Stimulated activated CD8-positive, alpha-beta memory T cell treated with anti-CD3 and anti-CD28 coated beads, Interleukin-2, amount 100 ng/mL, for 1 hour (primary cell): Measurements from ENCODE around the gene FECH.
"Not testable (repeated sequence)": the region's sequence is repeated elsewhere in the genome, so short reads cannot be mapped to it uniquely, and the experiment has no call there.

Experiments used
- DNase-seq, 2 donors: peaks; one replicate each; pipeline ENCODE4 v3.0.0-alpha.2; 2020; ENCODE audit warnings: low read depth in 2 of 2

Gene FECH

GRCh38 chr18:57533006-57533867, 53.3 kb downstream of the FECH start:
- DNase-seq, result no peak

GRCh38 chr18:57529151-57529550, 57.4 kb downstream of the FECH start:
- DNase-seq, result no peak

GRCh38 chr18:57527556-57528229, 58.8 kb downstream of the FECH start:
- no peak for DNase-seq

GRCh38 chr18:57523171-57523956, 63.1 kb downstream of the FECH start:
- no peak for DNase-seq

- not testable (repeated sequence) for DNase-seq
These were observed 64.2 kb downstream of the FECH start for GRCh38 chr18:57522348-57522747.

GRCh38 chr18:57519668-57520424, 66.7 kb downstream of the FECH start:
- DNase-seq, result no peak

GRCh38 chr18:57518533-57518932, 68.0 kb downstream of the FECH start:
- DNase-seq, result no peak

- DNase-seq, result no peak
These were observed 70.4 kb downstream of the FECH start for GRCh38 chr18:57516056-57516455.

GRCh38 chr18:57505231-57505630, 81.3 kb downstream of the FECH start:
- DNase-seq, result no peak

GRCh38 chr18:57502624-57503023, 83.9 kb downstream of the FECH start:
- DNase-seq, result no peak

GRCh38 chr18:57498682-57499256, 87.7 kb downstream of the FECH start:
- no peak for DNase-seq
